Epithelial cell of proximal tubule (primary cell): ENCODE measurements around the gene SLC22A7. TPM values are rescaled to one million over a fixed set of nuclear protein-coding genes. Genes with fewer than 3 reads are reported as not detected.
"Not testable (repeated sequence)": the region's sequence is repeated elsewhere in the genome, so short reads cannot be mapped to it uniquely, and the experiment has no call there.

Source experiments
- DNase-seq: peaks from one replicate; pipeline ENCODE4 v3.0.0-alpha.2; 2011; ENCODE audit warnings: low read depth
- H3K4me3 ChIP-seq: 2 replicates; pipeline ENCODE4 v1.5.1; 2011; ENCODE audit warnings: low read depth, mild to moderate bottlenecking, low read length
- CTCF ChIP-seq: conservative IDR thresholded peaks from 2 replicates; pipeline ENCODE4 v1.5.1; 2012; ENCODE audit warnings: low read depth, mild to moderate bottlenecking, low read length
- total RNA-seq: library from RNA; depleted of rRNA; stranded (reverse); fragments of >200 nt; gene quantifications from 2 replicates; pipeline ENCODE4 v1.2.3, GENCODE V29; 2015

SLC22A7 gene
- total RNA-seq, 1 donor from 2014 or later = not detected

- TF ChIP-seq CTCF = no peak
- no peak for DNase-seq
These were observed 2.6 kb upstream of the SLC22A7 start for GRCh38 chr6:43295456-43295855.

GRCh38 chr6:43296780-43297497 lies 1.1 kb upstream of the SLC22A7 start:
- no peak overlapping the region for H3K4me3 ChIP-seq
- DNase-seq = no peak
- no peak for TF ChIP-seq CTCF

More at GRCh38 chr6:43295456-43295855, 2.6 kb upstream of the SLC22A7 start:
- no peak overlapping the region for H3K4me3 ChIP-seq

GRCh38 chr6:43298565-43299337 lies 691 bp downstream of the SLC22A7 start:
- no peak for DNase-seq
- TF ChIP-seq CTCF = no peak
- no peak overlapping the region for H3K4me3 ChIP-seq

- H3K4me3 ChIP-seq = no peak overlapping the region
- peak; percentile 17 for TF ChIP-seq CTCF
- DNase-seq = no peak
These were observed 1.6 kb downstream of the SLC22A7 start for GRCh38 chr6:43299338-43300293.

GRCh38 chr6:43301081-43301870 lies 3.2 kb downstream of the SLC22A7 start:
- DNase-seq = no peak
- H3K4me3 ChIP-seq = no peak overlapping the region
- no peak for TF ChIP-seq CTCF

- no peak for TF ChIP-seq CTCF
- no peak for DNase-seq
- H3K4me3 ChIP-seq = no peak overlapping the region
These were observed 4.1 kb downstream of the SLC22A7 start for GRCh38 chr6:43302126-43302525.

DNA sequence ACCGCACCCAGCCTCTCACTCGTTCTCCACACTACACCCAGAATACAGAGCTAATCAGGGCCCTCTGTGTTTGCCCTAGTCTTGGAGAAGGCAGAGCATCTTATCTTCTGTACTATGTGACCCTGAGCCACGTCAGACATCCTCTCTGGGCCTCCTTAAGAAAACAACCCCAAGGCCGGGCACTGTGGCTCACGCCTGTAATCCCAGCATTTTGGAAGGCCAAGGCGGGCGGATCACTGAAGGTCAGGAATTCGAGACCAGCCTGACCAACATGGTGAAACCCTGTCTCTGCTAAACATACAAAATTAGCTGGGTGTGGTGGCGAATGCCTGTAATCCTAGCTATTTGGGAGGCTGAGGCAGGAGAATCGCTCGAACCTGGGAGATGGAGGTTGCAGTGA lies 4.9 kb downstream of the SLC22A7 start:
- DNase-seq, H3K4me3 ChIP-seq: not testable (repeated sequence)
